GM12865 (cell line): ENCODE measurements around the gene EPAS1.

Source experiments
- DNase-seq: peaks from one replicate; pipeline ENCODE4 v3.0.0; 2010; ENCODE audit warnings: low read depth
- H3K4me3 ChIP-seq: 2 replicates; pipeline ENCODE4 v1.5.1; 2011; ENCODE audit warnings: mild to moderate bottlenecking, low read depth, low read length, control low read depth
- CTCF ChIP-seq: IDR thresholded peaks from 2 replicates; pipeline ENCODE4 v1.5.1; 2011; ENCODE audit warnings: low read length, control low read depth, low read depth, inconsistent platforms; ENCODE audit not compliant: insufficient read depth; ENCODE audit errors: missing control alignments

The EPAS1 gene

GRCh38 chr2:46366668-46367052 lies 69.5 kb downstream of the EPAS1 start:
- no peak for DNase-seq
- TF ChIP-seq CTCF, result no peak
- H3K4me3 ChIP-seq, result no peak overlapping the region

- DNase-seq, result no peak
- H3K4me3 ChIP-seq, result no peak overlapping the region
- no peak for TF ChIP-seq CTCF
Observed at GRCh38 chr2:46367286-46367685, 70.1 kb downstream of the EPAS1 start.

GRCh38 chr2:46368401-46368800 lies 71.2 kb downstream of the EPAS1 start:
- DNase-seq, result no peak
- no peak for TF ChIP-seq CTCF
- no peak overlapping the region for H3K4me3 ChIP-seq

GRCh38 chr2:46369783-46370182 lies 72.6 kb downstream of the EPAS1 start:
- H3K4me3 ChIP-seq, result no peak overlapping the region
- TF ChIP-seq CTCF, result no peak
- no peak for DNase-seq

GRCh38 chr2:46371854-46372253 lies 74.6 kb downstream of the EPAS1 start:
- TF ChIP-seq CTCF, result no peak
- no peak overlapping the region for H3K4me3 ChIP-seq
- no peak for DNase-seq

- no peak overlapping the region for H3K4me3 ChIP-seq
- TF ChIP-seq CTCF, result no peak
- DNase-seq, result no peak
Observed at GRCh38 chr2:46372475-46372874, 75.3 kb downstream of the EPAS1 start.

GRCh38 chr2:46373238-46373637 lies 76.0 kb downstream of the EPAS1 start:
- no peak overlapping the region for H3K4me3 ChIP-seq
- TF ChIP-seq CTCF, result no peak
- DNase-seq, result no peak
